Mononuclear cell (primary cell): ENCODE data around the gene ZCWPW1. TPM values are rescaled to one million over a fixed set of nuclear protein-coding genes. Genes with fewer than 3 reads are reported as not detected.
"Not testable (repeated sequence)": the region's sequence is repeated elsewhere in the genome, so short reads cannot be mapped to it uniquely, and the experiment has no call there.

Experiments used
- H3K27me3 ChIP-seq: 2 replicates; pipeline ENCODE4 v1.6.0; 2011; ENCODE audit warnings: low read length, control low read depth; ENCODE audit not compliant: insufficient read depth
- H3K4me1 ChIP-seq: 2 replicates; pipeline ENCODE4 v1.5.1; 2011; ENCODE audit warnings: mild to moderate bottlenecking, low read length, control low read depth; ENCODE audit not compliant: insufficient read depth
- H3K4me3 ChIP-seq: 2 replicates; pipeline ENCODE4 v1.5.1; 2011; ENCODE audit warnings: mild to moderate bottlenecking, low read length, moderate library complexity
- H3K9me3 ChIP-seq: 2 replicates; pipeline ENCODE4 v1.5.1; 2011; ENCODE audit warnings: low read depth, mild to moderate bottlenecking, control low read depth, low read length
- total RNA-seq: library from RNA; depleted of rRNA; stranded (reverse); fragments of >200 nt; gene quantifications from one replicate; pipeline ENCODE4 v1.2.3, GENCODE V29; 2012

Gene ZCWPW1
- total RNA-seq, 1 donor = 3.3 TPM

DNA sequence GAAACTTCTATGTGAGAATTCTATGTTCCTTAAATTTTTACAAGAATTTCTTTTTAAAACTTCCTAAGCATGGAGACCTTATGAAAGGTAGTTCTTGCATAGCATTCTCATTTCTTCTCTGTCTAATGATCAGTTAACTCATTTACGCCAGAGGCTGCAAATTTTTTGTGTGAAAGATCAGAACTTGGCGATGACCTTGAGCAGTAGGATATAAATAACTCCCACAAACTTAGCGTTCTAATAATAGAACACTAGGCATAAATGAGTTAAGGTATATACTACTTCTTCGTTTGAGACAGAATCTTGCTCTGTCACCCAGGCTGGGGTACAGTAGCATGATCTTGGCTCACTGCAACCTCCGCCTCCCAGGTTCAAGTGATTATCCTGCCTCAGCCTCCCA is 41.6 kb downstream of the ZCWPW1 start:
- peaks cover 35% of the 10 kb centered on the region for H3K4me1 ChIP-seq
- no peaks in the 10 kb centered on the region for H3K9me3 ChIP-seq
- no peaks in the 10 kb centered on the region for H3K27me3 ChIP-seq
- H3K4me3 ChIP-seq = no peak overlapping the region

DNA sequence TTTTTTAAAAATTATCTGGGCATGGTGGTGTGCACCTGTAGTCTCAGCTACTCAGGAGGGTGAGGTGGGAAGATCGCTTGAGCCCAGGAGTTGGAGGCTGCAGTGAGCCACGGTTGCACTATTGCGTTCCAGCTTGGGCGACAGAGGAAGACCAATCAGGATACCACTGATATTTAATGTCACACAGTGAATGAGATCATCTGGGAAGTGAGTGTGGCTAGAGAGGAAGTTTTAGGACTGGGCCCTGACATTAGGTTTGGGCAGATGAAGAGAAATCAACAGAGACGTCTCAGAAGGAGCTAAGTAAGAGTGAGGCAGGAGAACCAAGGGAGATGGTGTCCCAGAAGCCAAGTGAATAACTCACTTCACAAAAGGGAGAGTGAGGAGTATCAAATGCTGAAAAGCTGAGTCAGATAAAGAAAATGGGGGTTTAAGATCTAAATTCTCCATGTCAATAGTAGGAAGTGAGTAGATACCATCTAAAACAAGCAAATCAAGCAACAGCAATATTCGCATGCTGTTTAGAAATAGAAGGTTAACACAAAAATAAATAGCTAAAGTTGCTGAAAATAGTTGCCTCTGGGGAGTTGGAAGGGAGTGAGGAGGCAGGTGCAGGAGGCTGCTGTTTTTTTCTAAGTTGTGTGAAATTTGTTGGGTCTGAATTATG is 43.7 kb downstream of the ZCWPW1 start:
- no peak overlapping the region for H3K4me3 ChIP-seq
- no peaks in the 10 kb centered on the region for H3K27me3 ChIP-seq
- peaks cover 50% of the 10 kb centered on the region for H3K4me1 ChIP-seq
- no peaks in the 10 kb centered on the region for H3K9me3 ChIP-seq

- peaks cover 71% of the 10 kb centered on the region for H3K4me1 ChIP-seq
- H3K9me3 ChIP-seq, H3K27me3 ChIP-seq, H3K4me3 ChIP-seq: not testable (repeated sequence)
Observed at GRCh38 chr7:100382234-100382853, 46.2 kb downstream of the ZCWPW1 start.

GRCh38 chr7:100381531-100382233 is 46.8 kb downstream of the ZCWPW1 start:
- H3K4me3 ChIP-seq = not testable (repeated sequence)

DNA sequence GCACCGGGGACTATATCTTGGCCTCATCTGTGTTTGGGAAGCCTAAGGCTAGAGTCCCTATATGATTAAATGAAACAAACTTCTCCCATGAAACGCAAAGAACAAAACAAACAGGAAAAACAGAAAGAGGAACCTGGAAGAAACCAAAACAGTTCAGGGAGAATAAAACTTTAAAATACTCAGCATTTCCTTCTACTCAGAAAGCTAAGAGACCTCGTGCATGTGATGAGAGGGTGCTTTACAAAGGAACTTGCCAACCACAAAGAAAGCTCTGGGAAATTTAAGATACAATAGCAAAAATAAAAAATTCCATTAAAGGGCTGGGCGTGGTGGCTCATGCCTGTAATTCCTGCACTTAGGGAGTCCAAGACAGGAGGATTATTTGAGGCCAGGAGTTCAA is 48.3 kb downstream of the ZCWPW1 start:
- Histone ChIP-seq H3K4me1 (peaks cover 88% of the 10 kb centered on the region), H3K27me3 (no peaks in the 10 kb centered on the region), H3K4me3 (no peak overlapping the region), H3K9me3 (no peaks in the 10 kb centered on the region)

More at GRCh38 chr7:100381531-100382233, 46.8 kb downstream of the ZCWPW1 start:
- not testable (repeated sequence) for H3K27me3 ChIP-seq, H3K9me3 ChIP-seq
- H3K4me1 ChIP-seq = peaks cover 77% of the 10 kb centered on the region

- Histone ChIP-seq H3K4me3 (no peak overlapping the region), H3K4me1 (peaks cover 87% of the 10 kb centered on the region)
Observed at GRCh38 chr7:100378114-100378755, 50.3 kb downstream of the ZCWPW1 start.

DNA sequence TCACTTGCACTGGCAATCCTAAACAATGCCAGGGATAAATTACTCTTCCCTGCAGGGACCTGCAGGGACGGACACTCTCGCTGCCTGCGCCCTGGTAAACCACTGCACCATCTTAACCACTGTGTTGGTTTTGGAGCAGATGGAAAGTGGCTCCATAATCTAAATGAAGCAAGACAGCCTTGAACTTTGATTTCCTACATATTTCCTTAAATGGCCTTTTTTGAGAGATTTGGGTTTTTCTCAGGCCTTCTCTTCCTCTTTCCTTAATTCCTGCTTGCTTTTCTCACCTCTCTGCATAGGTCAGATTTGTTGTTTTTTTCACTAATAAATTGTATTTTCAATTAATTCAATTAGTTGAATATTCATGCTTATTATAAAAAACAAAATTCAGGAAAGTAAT is 52.4 kb downstream of the ZCWPW1 start:
- Histone ChIP-seq H3K9me3 (no peaks in the 10 kb centered on the region), H3K4me3 (peak overlapping the region; percentile 56), H3K27me3 (no peaks in the 10 kb centered on the region), H3K4me1 (peaks cover 93% of the 10 kb centered on the region)

More at GRCh38 chr7:100378114-100378755, 50.3 kb downstream of the ZCWPW1 start:
- H3K9me3 ChIP-seq = no peaks in the 10 kb centered on the region
- no peaks in the 10 kb centered on the region for H3K27me3 ChIP-seq

DNA sequence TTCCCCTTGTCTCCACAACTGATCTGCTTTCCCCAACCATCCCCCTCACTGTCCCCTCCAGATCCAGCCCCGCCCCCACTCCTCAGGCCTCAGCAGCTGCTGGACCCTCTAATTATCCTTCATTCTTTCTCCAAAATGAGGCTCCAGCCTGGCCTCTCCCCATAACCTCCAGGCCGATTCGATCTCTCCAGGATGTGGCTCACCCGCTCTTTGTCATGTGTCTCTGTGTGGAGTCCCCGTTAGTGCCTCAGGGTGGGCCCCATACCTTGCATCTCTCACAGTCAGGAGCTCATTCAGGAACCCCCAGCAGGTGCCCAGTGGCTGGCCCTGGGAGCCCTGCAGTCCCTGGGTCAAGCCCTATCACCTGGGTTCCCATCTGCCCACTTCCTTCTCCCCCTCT is 53.9 kb downstream of the ZCWPW1 start:
- H3K4me3 ChIP-seq = peak overlapping the region; percentile 56
- no peaks in the 10 kb centered on the region for H3K27me3 ChIP-seq
- H3K9me3 ChIP-seq = no peaks in the 10 kb centered on the region
- peaks cover 93% of the 10 kb centered on the region for H3K4me1 ChIP-seq

DNA sequence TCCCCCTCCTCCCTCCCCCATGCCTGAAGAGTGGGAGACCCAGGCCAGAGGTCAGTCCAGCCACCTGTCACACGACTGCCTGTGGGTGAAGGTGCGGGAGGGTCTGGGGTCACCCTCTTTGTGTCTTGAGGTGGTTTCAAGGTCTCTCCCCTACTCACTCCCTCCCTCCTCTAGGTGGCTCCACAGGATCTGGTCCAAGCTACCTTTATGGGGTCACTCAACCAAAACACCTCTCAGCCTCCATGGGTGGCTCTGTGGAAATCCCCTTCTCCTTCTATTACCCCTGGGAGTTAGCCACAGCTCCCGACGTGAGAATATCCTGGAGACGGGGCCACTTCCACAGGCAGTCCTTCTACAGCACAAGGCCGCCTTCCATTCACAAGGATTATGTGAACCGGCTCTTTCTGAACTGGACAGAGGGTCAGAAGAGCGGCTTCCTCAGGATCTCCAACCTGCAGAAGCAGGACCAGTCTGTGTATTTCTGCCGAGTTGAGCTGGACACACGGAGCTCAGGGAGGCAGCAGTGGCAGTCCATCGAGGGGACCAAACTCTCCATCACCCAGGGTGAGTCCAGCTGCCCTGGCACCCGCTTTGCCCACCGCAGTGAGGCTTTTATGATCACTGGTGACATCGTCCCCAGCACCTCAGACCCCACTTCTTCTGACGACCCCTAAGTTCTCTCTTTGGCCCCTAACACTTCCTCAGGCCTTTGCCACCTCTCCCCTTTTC is 54.5 kb downstream of the ZCWPW1 start:
- H3K4me3 ChIP-seq = peak overlapping the region; percentile 56
- not testable (repeated sequence) for H3K27me3 ChIP-seq, H3K9me3 ChIP-seq
- peaks cover 93% of the 10 kb centered on the region for H3K4me1 ChIP-seq

DNA sequence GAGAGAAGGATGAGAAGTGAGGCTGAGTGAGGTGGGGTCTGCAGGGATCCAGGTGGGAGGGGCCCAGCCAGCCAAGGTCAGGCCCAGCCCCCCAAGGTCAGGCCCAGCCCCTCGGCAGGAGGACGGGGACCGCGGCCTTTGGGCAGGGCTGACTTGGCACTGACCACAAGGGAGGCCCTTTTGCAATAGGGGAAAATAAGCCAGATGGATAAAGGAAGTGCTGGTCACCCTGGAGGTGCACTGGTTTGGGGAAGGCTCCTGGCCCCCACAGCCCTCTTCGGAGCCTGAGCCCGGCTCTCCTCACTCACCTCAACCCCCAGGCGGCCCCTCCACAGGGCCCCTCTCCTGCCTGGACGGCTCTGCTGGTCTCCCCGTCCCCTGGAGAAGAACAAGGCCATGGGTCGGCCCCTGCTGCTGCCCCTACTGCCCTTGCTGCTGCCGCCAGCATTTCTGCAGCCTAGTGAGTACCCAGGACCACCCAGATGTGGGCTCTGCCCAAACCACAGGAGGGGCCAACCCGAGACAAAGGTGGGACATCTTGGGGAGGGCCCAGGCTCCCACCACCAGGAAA is 55.2 kb downstream of the ZCWPW1 start, which contains the start of gene PILRA:
PILRA (plus strand) TSS at position 227 of the 571 bp plus-strand sequence; CDS start at position 397, 170 bp downstream.
- Histone ChIP-seq H3K27me3 (no peaks in the 10 kb centered on the region), H3K4me3 (peak within 1 kb of the TSS; percentile 56), H3K9me3 (no peaks in the 10 kb centered on the region), H3K4me1 (peaks cover 93% of the 10 kb centered on the region)

DNA sequence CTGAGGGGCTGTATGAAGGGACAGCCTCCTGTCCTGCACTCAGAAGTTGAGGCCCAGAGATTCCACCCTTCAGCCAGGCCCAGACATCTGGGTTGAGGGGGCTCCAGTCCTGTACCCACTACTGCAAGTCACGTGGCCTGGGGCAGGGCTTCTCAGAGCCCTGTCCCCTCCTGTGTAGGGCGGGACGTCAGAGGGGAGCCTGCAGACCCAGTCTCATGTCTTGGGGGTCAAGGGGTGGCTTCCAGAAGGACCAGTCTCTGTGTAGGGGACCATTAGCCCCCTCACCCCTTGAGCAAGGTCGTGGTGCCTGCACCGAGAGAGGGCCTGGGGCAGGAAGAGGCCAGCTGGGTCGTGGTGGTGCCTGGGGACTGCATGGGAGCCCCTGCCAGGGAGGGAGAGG is 55.8 kb downstream of the ZCWPW1 start:
- peaks cover 93% of the 10 kb centered on the region for H3K4me1 ChIP-seq
- H3K4me3 ChIP-seq = peak overlapping the region; percentile 1

GRCh38 chr7:100372256-100372655 is 56.2 kb downstream of the ZCWPW1 start:
- Histone ChIP-seq H3K9me3 (no peaks in the 10 kb centered on the region), H3K4me1 (peaks cover 93% of the 10 kb centered on the region), H3K27me3 (no peaks in the 10 kb centered on the region), H3K4me3 (peak overlapping the region; percentile 1)

More for the DNA sequence above, 55.8 kb downstream of the ZCWPW1 start:
- H3K27me3 ChIP-seq = no peaks in the 10 kb centered on the region
- H3K9me3 ChIP-seq = no peaks in the 10 kb centered on the region

DNA sequence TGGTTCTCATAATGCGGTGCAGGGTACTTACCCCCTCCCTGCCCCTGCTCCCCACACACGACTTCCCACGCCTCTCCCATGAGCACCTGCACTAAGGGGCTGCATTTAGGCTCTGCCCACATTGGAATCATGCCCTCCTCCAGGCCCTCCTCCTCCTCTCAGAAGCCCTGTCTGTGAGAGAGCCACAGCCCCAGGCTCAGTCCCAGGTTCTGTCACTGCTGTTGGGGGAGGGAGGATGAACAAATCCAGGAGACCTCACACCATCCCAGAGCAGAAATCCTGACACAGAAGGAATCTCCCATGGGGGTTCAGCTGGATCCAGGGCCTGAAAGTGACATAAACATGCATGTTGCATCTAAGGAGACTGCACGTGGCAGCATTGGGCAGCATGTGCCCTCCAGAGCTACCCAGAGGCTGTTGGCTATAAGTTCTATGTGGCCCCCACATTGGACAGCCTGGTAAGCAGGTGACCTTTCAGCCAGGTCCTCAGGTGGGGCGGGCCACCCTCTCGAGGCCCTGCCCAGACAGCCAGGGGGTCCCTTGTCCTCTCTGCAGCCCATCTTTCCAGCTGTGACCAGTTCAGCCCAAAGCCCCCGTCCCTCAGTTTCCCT is 56.8 kb downstream of the ZCWPW1 start:
- Histone ChIP-seq H3K4me1 (peaks cover 93% of the 10 kb centered on the region), H3K27me3 (no peaks in the 10 kb centered on the region), H3K4me3 (no peak overlapping the region), H3K9me3 (no peaks in the 10 kb centered on the region)

DNA sequence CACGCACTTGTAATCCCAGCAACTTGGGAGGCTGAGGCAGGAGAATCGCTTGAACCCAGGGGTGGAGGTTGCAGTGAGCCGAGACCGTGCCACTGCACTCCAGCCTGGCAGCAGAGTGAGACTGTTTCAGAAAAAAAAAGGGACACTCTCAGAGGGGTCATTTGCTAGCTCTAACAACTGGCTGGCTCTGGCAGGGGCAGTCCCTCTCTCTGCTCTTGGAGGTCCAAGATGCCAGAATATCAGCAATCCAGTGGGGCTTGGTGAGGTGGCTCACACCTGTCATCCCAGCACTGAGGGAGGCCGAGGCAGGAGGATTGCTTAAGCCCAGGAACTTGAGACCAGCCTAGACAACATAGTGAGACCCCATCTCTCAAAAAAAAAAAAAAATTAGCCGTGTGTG is 57.8 kb downstream of the ZCWPW1 start:
- peaks cover 93% of the 10 kb centered on the region for H3K4me1 ChIP-seq
- H3K4me3 ChIP-seq = no peak overlapping the region
- H3K9me3 ChIP-seq = no peaks in the 10 kb centered on the region
- no peaks in the 10 kb centered on the region for H3K27me3 ChIP-seq
